H9 (cell line): ENCODE results near the gene TCF4. TPM values are rescaled to one million over a fixed set of nuclear protein-coding genes. Genes with fewer than 3 reads are reported as not detected.

ENCODE experiments used
- DNase-seq: peaks from one replicate; pipeline ENCODE4 v3.0.0-alpha.2; 2017
- H2AFZ ChIP-seq: one replicate; pipeline ENCODE4 v1.6.1; 2013; ENCODE audit warnings: mild to moderate bottlenecking, low read length, control low read depth, moderate library complexity
- H2AK5ac ChIP-seq: 2 replicates; pipeline ENCODE4 v1.6.1; 2013; ENCODE audit warnings: low read length, control low read depth, mixed read lengths; ENCODE audit not compliant: insufficient read length
- H2BK120ac ChIP-seq: one replicate; pipeline ENCODE4 v1.6.1; 2013; ENCODE audit warnings: low read depth, mild to moderate bottlenecking, low read length, control low read depth, inconsistent platforms; ENCODE audit not compliant: poor library complexity, severe bottlenecking
- H2BK12ac ChIP-seq: 2 replicates; pipeline ENCODE4 v1.6.1; 2013; ENCODE audit warnings: low read length, control low read depth, mixed read lengths, low read depth; ENCODE audit not compliant: insufficient read length
- H2BK15ac ChIP-seq: 2 replicates; pipeline ENCODE4 v1.6.1; 2013; ENCODE audit warnings: low read depth, low read length, control low read depth
- H2BK20ac ChIP-seq: one replicate; pipeline ENCODE4 v1.6.1; 2013; ENCODE audit warnings: low read depth, mild to moderate bottlenecking, low read length, control low read depth, inconsistent platforms; ENCODE audit not compliant: poor library complexity, severe bottlenecking
- H2BK5ac ChIP-seq: 2 replicates; pipeline ENCODE4 v1.6.1; 2013; ENCODE audit warnings: low read length, control low read depth, mixed read lengths; ENCODE audit not compliant: insufficient read length
- H3K14ac ChIP-seq: 2 replicates; pipeline ENCODE4 v1.6.1; 2013; ENCODE audit warnings: low read length, control low read depth; ENCODE audit not compliant: insufficient read depth
- H3K18ac ChIP-seq: 2 replicates; pipeline ENCODE4 v1.6.1; 2013; ENCODE audit warnings: low read depth, mild to moderate bottlenecking, mixed read lengths, low read length, control low read depth; ENCODE audit not compliant: insufficient read length
- H3K23ac ChIP-seq: 2 replicates; pipeline ENCODE4 v1.6.1; 2013; ENCODE audit warnings: low read length, control low read depth, mixed read lengths, low read depth; ENCODE audit not compliant: insufficient read length
- H3K23me2 ChIP-seq: 2 replicates; pipeline ENCODE4 v1.6.1; 2013; ENCODE audit warnings: low read depth, mild to moderate bottlenecking, mixed read lengths, low read length, control low read depth; ENCODE audit not compliant: insufficient read length, poor library complexity, severe bottlenecking
- H3K27ac ChIP-seq: 2 replicates; pipeline ENCODE4 v1.5.1; 2013; ENCODE audit warnings: low read length, control low read depth, mixed read lengths, low read depth; ENCODE audit not compliant: insufficient read length
- H3K27me3 ChIP-seq: 2 replicates; pipeline ENCODE4 v1.6.1; 2013; ENCODE audit warnings: low read length, control low read depth, inconsistent platforms; ENCODE audit not compliant: insufficient read depth
- H3K4ac ChIP-seq: 2 replicates; pipeline ENCODE4 v1.6.1; 2013; ENCODE audit warnings: low read depth, mild to moderate bottlenecking, control low read depth, inconsistent platforms, low read length, moderate library complexity
- H3K4me1 ChIP-seq: 2 replicates; pipeline ENCODE4 v1.6.1; 2013; ENCODE audit warnings: low read length, control low read depth, inconsistent platforms; ENCODE audit not compliant: insufficient read depth
- H3K4me2 ChIP-seq: 2 replicates; pipeline ENCODE4 v1.6.1; 2013; ENCODE audit warnings: low read length, control low read depth, mixed read lengths; ENCODE audit not compliant: insufficient read length, insufficient read depth
- H3K56ac ChIP-seq: 2 replicates; pipeline ENCODE4 v1.6.1; 2013; ENCODE audit warnings: low read depth, mild to moderate bottlenecking, mixed read lengths, low read length, control low read depth; ENCODE audit not compliant: insufficient read length
- H3K79me1 ChIP-seq: 2 replicates; pipeline ENCODE4 v1.6.1; 2013; ENCODE audit warnings: low read depth, mild to moderate bottlenecking, moderate library complexity, low read length, control low read depth, inconsistent platforms; ENCODE audit not compliant: insufficient read depth, poor library complexity, severe bottlenecking
- H3K79me2 ChIP-seq: 2 replicates; pipeline ENCODE4 v1.6.1; 2013; ENCODE audit warnings: low read length, control low read depth, inconsistent platforms; ENCODE audit not compliant: insufficient read depth
- H3K9ac ChIP-seq: 2 replicates; pipeline ENCODE4 v1.6.1; 2013; ENCODE audit warnings: low read length, control low read depth, mixed read lengths; ENCODE audit not compliant: insufficient read length; ENCODE audit errors: extremely low read depth
- H3K9me3 ChIP-seq: one replicate; pipeline ENCODE4 v1.6.1; 2013; ENCODE audit warnings: low read depth, low read length, inconsistent platforms; ENCODE audit not compliant: control insufficient read depth
- H3T11ph ChIP-seq: one replicate; pipeline ENCODE4 v1.6.1; 2013; ENCODE audit warnings: mild to moderate bottlenecking, low read length, control low read depth, inconsistent platforms
- H4K20me1 ChIP-seq: one replicate; pipeline ENCODE4 v1.6.1; 2013; ENCODE audit not compliant: control insufficient read depth, insufficient read length, insufficient read depth
- H4K5ac ChIP-seq: 2 replicates; pipeline ENCODE4 v1.6.1; 2013; ENCODE audit warnings: low read depth, mild to moderate bottlenecking, mixed read lengths, low read length, control low read depth; ENCODE audit not compliant: insufficient read length
- H4K8ac ChIP-seq: replicated peaks from 2 replicates; pipeline ENCODE4 v1.6.1; 2013; ENCODE audit warnings: low read length, control low read depth, mixed read lengths, low read depth; ENCODE audit not compliant: insufficient read length
- H4K91ac ChIP-seq: 2 replicates; pipeline ENCODE4 v1.6.1; 2013; ENCODE audit warnings: low read depth, mild to moderate bottlenecking, moderate library complexity, mixed read lengths, low read length, control low read depth; ENCODE audit not compliant: insufficient read length
- H3K27ac Mint-ChIP-seq, 3 experiments: 2 replicates in 2 of 3; 3 replicates in 1 of 3; pipeline ENCODE4 v1.8.0; 2020 to 2021; ENCODE audit warnings: mixed read lengths in 3 of 3, mild to moderate bottlenecking in 1 of 3, moderate library complexity in 1 of 3
- H3K27me3 Mint-ChIP-seq: 2 replicates; pipeline ENCODE4 v1.8.0; 2021; ENCODE audit warnings: low read depth, mild to moderate bottlenecking, moderate library complexity, mixed read lengths
- H3K36me3 Mint-ChIP-seq, 3 experiments: 2 replicates in 2 of 3; 3 replicates in 1 of 3; pipeline ENCODE4 v1.8.0; 2020 to 2021; ENCODE audit warnings: low read depth in 3 of 3, mixed read lengths in 3 of 3; ENCODE audit not compliant: insufficient read depth in 1 of 3
- H3K4me1 Mint-ChIP-seq, 2 experiments: 2 replicates each; pipeline ENCODE4 v1.8.0; 2020; ENCODE audit warnings: mixed read lengths in 2 of 2
- H3K4me3 Mint-ChIP-seq, 2 experiments: 2 replicates in 1 of 2; 3 replicates in 1 of 2; pipeline ENCODE4 v1.8.0; 2020 to 2021; ENCODE audit warnings: mild to moderate bottlenecking in 2 of 2, mixed read lengths in 2 of 2, moderate library complexity in 1 of 2
- H3K9me3 Mint-ChIP-seq, 2 experiments: 2 replicates in 1 of 2; 3 replicates in 1 of 2; pipeline ENCODE4 v1.8.0; 2020; ENCODE audit warnings: mild to moderate bottlenecking in 2 of 2, mixed read lengths in 2 of 2, moderate library complexity in 1 of 2
- CTCF ChIP-seq: fragments of 200-600 bp; sonication (generic); conservative IDR thresholded peaks from 3 replicates; pipeline ENCODE4 v1.8.0; 2021; ENCODE audit warnings: antibody characterized with exemption, mild to moderate bottlenecking
- total RNA-seq: library from RNA; stranded (reverse); gene quantifications from 2 replicates; pipeline ENCODE4 v1.2.1, GENCODE V29; 2021

The TCF4 gene
- total RNA-seq, 1 experiment from 2014 or later = 99.4 TPM

- H2AK5ac ChIP-seq = no peak overlapping the region
Observed at GRCh38 chr18:55523001-55523400, 65.0 kb downstream of the TCF4 start.

More at GRCh38 chr18:55523001-55523400, 65.0 kb downstream of the TCF4 start:
- Mint-ChIP-seq H3K36me3 (peaks cover 2 to 9% (median 4%) of the 10 kb centered on the region in 3 experiments; a peak in 3 of 7 replicates), H3K4me1 (peaks cover 32 to 37% of the 10 kb centered on the region in 2 experiments), H3K4me3 (no peak overlapping the region), H3K9me3 (no peaks in the 10 kb centered on the region), H3K27ac (no peak overlapping the region), H3K27me3 (no peaks in the 10 kb centered on the region)
- H2BK120ac ChIP-seq = no peak overlapping the region
- no peak for TF ChIP-seq CTCF
- no peak overlapping the region for H4K5ac ChIP-seq
- H3K9ac ChIP-seq = no peak overlapping the region
- H3K27me3 ChIP-seq = no peaks in the 10 kb centered on the region
- H3K56ac ChIP-seq = no peak overlapping the region
- no peak overlapping the region for H3K4me2 ChIP-seq
- H2AFZ ChIP-seq = no peak overlapping the region
- H3K27ac ChIP-seq = no peak overlapping the region
- H4K91ac ChIP-seq = no peak overlapping the region
- no peak overlapping the region for H4K8ac ChIP-seq
- no peaks in the 10 kb centered on the region for H4K20me1 ChIP-seq
- H3K79me2 ChIP-seq = peaks cover 2% of the 10 kb centered on the region; the same call in 1 of the 2 replicates
- no peak for DNase-seq
- no peaks in the 10 kb centered on the region for H3K9me3 ChIP-seq
- H3K4ac ChIP-seq = no peak overlapping the region
- no peak overlapping the region for H2BK20ac ChIP-seq
- no peaks in the 10 kb centered on the region; the same call in 1 of the 2 replicates for H3K4me1 ChIP-seq
- H2BK12ac ChIP-seq = no peak overlapping the region
- H3K23me2 ChIP-seq = no peaks in the 10 kb centered on the region
- H3K79me1 ChIP-seq = peaks cover 4% of the 10 kb centered on the region
- no peak overlapping the region for H3K14ac ChIP-seq
- H3K18ac ChIP-seq = no peak overlapping the region
- H3T11ph ChIP-seq = no peak overlapping the region
- no peak overlapping the region for H3K23ac ChIP-seq
- no peak overlapping the region for H2BK15ac ChIP-seq
- H2BK5ac ChIP-seq = no peak overlapping the region
